H9 (cell line): ENCODE measurements around the gene FAM156A. TPM values are rescaled to one million over a fixed set of nuclear protein-coding genes. Genes with fewer than 3 reads are reported as not detected.

Experiments used
- DNase-seq: peaks from one replicate; pipeline ENCODE4 v3.0.0-alpha.2; 2017
- H2AFZ ChIP-seq: one replicate; pipeline ENCODE4 v1.6.1; 2013; ENCODE audit warnings: mild to moderate bottlenecking, low read length, control low read depth, moderate library complexity
- H2AK5ac ChIP-seq: 2 replicates; pipeline ENCODE4 v1.6.1; 2013; ENCODE audit warnings: low read length, control low read depth, mixed read lengths; ENCODE audit not compliant: insufficient read length
- H2BK120ac ChIP-seq: one replicate; pipeline ENCODE4 v1.6.1; 2013; ENCODE audit warnings: low read depth, mild to moderate bottlenecking, low read length, control low read depth, inconsistent platforms; ENCODE audit not compliant: poor library complexity, severe bottlenecking
- H2BK12ac ChIP-seq: 2 replicates; pipeline ENCODE4 v1.6.1; 2013; ENCODE audit warnings: low read length, control low read depth, mixed read lengths, low read depth; ENCODE audit not compliant: insufficient read length
- H2BK15ac ChIP-seq: 2 replicates; pipeline ENCODE4 v1.6.1; 2013; ENCODE audit warnings: low read depth, low read length, control low read depth
- H2BK20ac ChIP-seq: one replicate; pipeline ENCODE4 v1.6.1; 2013; ENCODE audit warnings: low read depth, mild to moderate bottlenecking, low read length, control low read depth, inconsistent platforms; ENCODE audit not compliant: poor library complexity, severe bottlenecking
- H2BK5ac ChIP-seq: 2 replicates; pipeline ENCODE4 v1.6.1; 2013; ENCODE audit warnings: low read length, control low read depth, mixed read lengths; ENCODE audit not compliant: insufficient read length
- H3K14ac ChIP-seq: 2 replicates; pipeline ENCODE4 v1.6.1; 2013; ENCODE audit warnings: low read length, control low read depth; ENCODE audit not compliant: insufficient read depth
- H3K18ac ChIP-seq: 2 replicates; pipeline ENCODE4 v1.6.1; 2013; ENCODE audit warnings: low read depth, mild to moderate bottlenecking, mixed read lengths, low read length, control low read depth; ENCODE audit not compliant: insufficient read length
- H3K23ac ChIP-seq: 2 replicates; pipeline ENCODE4 v1.6.1; 2013; ENCODE audit warnings: low read length, control low read depth, mixed read lengths, low read depth; ENCODE audit not compliant: insufficient read length
- H3K23me2 ChIP-seq: 2 replicates; pipeline ENCODE4 v1.6.1; 2013; ENCODE audit warnings: low read depth, mild to moderate bottlenecking, mixed read lengths, low read length, control low read depth; ENCODE audit not compliant: insufficient read length, poor library complexity, severe bottlenecking
- H3K27ac ChIP-seq: 2 replicates; pipeline ENCODE4 v1.5.1; 2013; ENCODE audit warnings: low read length, control low read depth, mixed read lengths, low read depth; ENCODE audit not compliant: insufficient read length
- H3K27me3 ChIP-seq: 2 replicates; pipeline ENCODE4 v1.6.1; 2013; ENCODE audit warnings: low read length, control low read depth, inconsistent platforms; ENCODE audit not compliant: insufficient read depth
- H3K4ac ChIP-seq: 2 replicates; pipeline ENCODE4 v1.6.1; 2013; ENCODE audit warnings: low read depth, mild to moderate bottlenecking, control low read depth, inconsistent platforms, low read length, moderate library complexity
- H3K4me1 ChIP-seq: 2 replicates; pipeline ENCODE4 v1.6.1; 2013; ENCODE audit warnings: low read length, control low read depth, inconsistent platforms; ENCODE audit not compliant: insufficient read depth
- H3K4me2 ChIP-seq: 2 replicates; pipeline ENCODE4 v1.6.1; 2013; ENCODE audit warnings: low read length, control low read depth, mixed read lengths; ENCODE audit not compliant: insufficient read length, insufficient read depth
- H3K56ac ChIP-seq: 2 replicates; pipeline ENCODE4 v1.6.1; 2013; ENCODE audit warnings: low read depth, mild to moderate bottlenecking, mixed read lengths, low read length, control low read depth; ENCODE audit not compliant: insufficient read length
- H3K79me1 ChIP-seq: 2 replicates; pipeline ENCODE4 v1.6.1; 2013; ENCODE audit warnings: low read depth, mild to moderate bottlenecking, moderate library complexity, low read length, control low read depth, inconsistent platforms; ENCODE audit not compliant: insufficient read depth, poor library complexity, severe bottlenecking
- H3K79me2 ChIP-seq: 2 replicates; pipeline ENCODE4 v1.6.1; 2013; ENCODE audit warnings: low read length, control low read depth, inconsistent platforms; ENCODE audit not compliant: insufficient read depth
- H3K9ac ChIP-seq: 2 replicates; pipeline ENCODE4 v1.6.1; 2013; ENCODE audit warnings: low read length, control low read depth, mixed read lengths; ENCODE audit not compliant: insufficient read length; ENCODE audit errors: extremely low read depth
- H3K9me3 ChIP-seq: one replicate; pipeline ENCODE4 v1.6.1; 2013; ENCODE audit warnings: low read depth, low read length, inconsistent platforms; ENCODE audit not compliant: control insufficient read depth
- H3T11ph ChIP-seq: one replicate; pipeline ENCODE4 v1.6.1; 2013; ENCODE audit warnings: mild to moderate bottlenecking, low read length, control low read depth, inconsistent platforms
- H4K20me1 ChIP-seq: one replicate; pipeline ENCODE4 v1.6.1; 2013; ENCODE audit not compliant: control insufficient read depth, insufficient read length, insufficient read depth
- H4K5ac ChIP-seq: 2 replicates; pipeline ENCODE4 v1.6.1; 2013; ENCODE audit warnings: low read depth, mild to moderate bottlenecking, mixed read lengths, low read length, control low read depth; ENCODE audit not compliant: insufficient read length
- H4K8ac ChIP-seq: replicated peaks from 2 replicates; pipeline ENCODE4 v1.6.1; 2013; ENCODE audit warnings: low read length, control low read depth, mixed read lengths, low read depth; ENCODE audit not compliant: insufficient read length
- H4K91ac ChIP-seq: 2 replicates; pipeline ENCODE4 v1.6.1; 2013; ENCODE audit warnings: low read depth, mild to moderate bottlenecking, moderate library complexity, mixed read lengths, low read length, control low read depth; ENCODE audit not compliant: insufficient read length
- H3K27ac Mint-ChIP-seq, 3 experiments: 2 replicates in 2 of 3; 3 replicates in 1 of 3; pipeline ENCODE4 v1.8.0; 2020 to 2021; ENCODE audit warnings: mixed read lengths in 3 of 3, mild to moderate bottlenecking in 1 of 3, moderate library complexity in 1 of 3
- H3K27me3 Mint-ChIP-seq: 2 replicates; pipeline ENCODE4 v1.8.0; 2021; ENCODE audit warnings: low read depth, mild to moderate bottlenecking, moderate library complexity, mixed read lengths
- H3K36me3 Mint-ChIP-seq, 3 experiments: 2 replicates in 2 of 3; 3 replicates in 1 of 3; pipeline ENCODE4 v1.8.0; 2020 to 2021; ENCODE audit warnings: low read depth in 3 of 3, mixed read lengths in 3 of 3; ENCODE audit not compliant: insufficient read depth in 1 of 3
- H3K4me1 Mint-ChIP-seq, 2 experiments: 2 replicates each; pipeline ENCODE4 v1.8.0; 2020; ENCODE audit warnings: mixed read lengths in 2 of 2
- H3K4me3 Mint-ChIP-seq, 2 experiments: 2 replicates in 1 of 2; 3 replicates in 1 of 2; pipeline ENCODE4 v1.8.0; 2020 to 2021; ENCODE audit warnings: mild to moderate bottlenecking in 2 of 2, mixed read lengths in 2 of 2, moderate library complexity in 1 of 2
- H3K9me3 Mint-ChIP-seq, 2 experiments: 2 replicates in 1 of 2; 3 replicates in 1 of 2; pipeline ENCODE4 v1.8.0; 2020; ENCODE audit warnings: mild to moderate bottlenecking in 2 of 2, mixed read lengths in 2 of 2, moderate library complexity in 1 of 2
- CTCF ChIP-seq: fragments of 200-600 bp; sonication (generic); conservative IDR thresholded peaks from 3 replicates; pipeline ENCODE4 v1.8.0; 2021; ENCODE audit warnings: antibody characterized with exemption, mild to moderate bottlenecking
- whole genome bisulfite sequencing: extraction: QIAGEN DNeasy Blood & Tissue Kit; methylation state at CpG from one replicate; pipeline ENCODE4 v1.1.7; 2013; ENCODE audit warnings: missing lambda C conversion rate, low lambda C conversion rate, mixed read lengths; ENCODE audit not compliant: insufficient read length; ENCODE audit errors: extremely low coverage; 5-methylcytosine and 5-hydroxymethylcytosine counted together
- total RNA-seq: library from RNA; stranded (reverse); gene quantifications from 2 replicates; pipeline ENCODE4 v1.2.1, GENCODE V29; 2021

Gene FAM156A
- total RNA-seq, 1 experiment from 2014 or later = 15.7 TPM

GRCh38 chrX:52988985-52989917 is 30.9 kb upstream of the FAM156A start:
- H3K18ac ChIP-seq = no peak overlapping the region
- no peaks in the 10 kb centered on the region for H3K79me2 ChIP-seq
- no peaks in the 10 kb centered on the region for H4K20me1 ChIP-seq
- Mint-ChIP-seq H3K36me3 (peaks cover 0 to 8% (median 3%) of the 10 kb centered on the region in 3 experiments; a peak in 3 of 7 replicates), H3K4me1 (peaks cover 6 to 11% of the 10 kb centered on the region in 2 experiments), H3K27ac (peak overlapping the region in 1 of 3 experiments; percentile 86; a peak in 1 of 7 replicates), H3K4me3 (no peak overlapping the region), H3K9me3 (peaks cover 64 to 72% of the 10 kb centered on the region in 2 experiments), H3K27me3 (0 out of 2 replicates have a peak, but pooled peaks cover 2% of the 10 kb centered on the region)
- no CpG with 5 or more reads among the region's 14 CpGs for WGBS
- no peak overlapping the region for H4K5ac ChIP-seq
- H3K4me1 ChIP-seq = no peaks in the 10 kb centered on the region
- no peaks in the 10 kb centered on the region for H3K27me3 ChIP-seq
- peaks cover 14% of the 10 kb centered on the region for H3K9me3 ChIP-seq
- no peak overlapping the region for H3K14ac ChIP-seq
- no peak overlapping the region for H3K23ac ChIP-seq
- no peak overlapping the region for H4K91ac ChIP-seq
- no peak for DNase-seq
- no peak overlapping the region for H3T11ph ChIP-seq
- H3K79me1 ChIP-seq = no peaks in the 10 kb centered on the region
- no peak for TF ChIP-seq CTCF
- H2AFZ ChIP-seq = no peak overlapping the region
- H4K8ac ChIP-seq = no peak overlapping the region
- H3K4ac ChIP-seq = no peak overlapping the region
- no peak overlapping the region for H3K9ac ChIP-seq
- H2BK5ac ChIP-seq = no peak overlapping the region
- no peak overlapping the region for H2BK120ac ChIP-seq
- no peaks in the 10 kb centered on the region for H3K23me2 ChIP-seq
- H2BK15ac ChIP-seq = no peak overlapping the region
- H2AK5ac ChIP-seq = no peak overlapping the region
- no peak overlapping the region for H2BK12ac ChIP-seq
- no peak overlapping the region for H3K27ac ChIP-seq
- H3K56ac ChIP-seq = no peak overlapping the region
- H2BK20ac ChIP-seq = no peak overlapping the region
- no peak overlapping the region for H3K4me2 ChIP-seq
